Neural progenitor cell (in vitro differentiated cells): ENCODE measurements around the gene SLC23A1. TPM values are rescaled to one million over a fixed set of nuclear protein-coding genes. Genes with fewer than 3 reads are reported as not detected.

Source experiments
- DNase-seq: peaks from one replicate; pipeline ENCODE4 v3.0.0-alpha.2; 2016; ENCODE audit warnings: low spot score
- H2AFZ ChIP-seq: fragments of 200-600 bp; sonication (generic); replicated peaks from 2 replicates; pipeline ENCODE4 v1.6.1; 2016; ENCODE audit warnings: antibody characterized with exemption
- H3F3A ChIP-seq: fragments of 200-600 bp; sonication (generic); 2 replicates; pipeline ENCODE4 v1.6.1; 2016; ENCODE audit warnings: antibody characterized with exemption, low read depth
- H3K27ac ChIP-seq: fragments of 200-600 bp; sonication (generic); 2 replicates; pipeline ENCODE4 v1.5.1; 2016; ENCODE audit warnings: mild to moderate bottlenecking
- H3K27me3 ChIP-seq: fragments of 200-600 bp; sonication (generic); 2 replicates; pipeline ENCODE4 v1.6.1; 2016; ENCODE audit warnings: mild to moderate bottlenecking, moderate library complexity
- H3K36me3 ChIP-seq: fragments of 200-600 bp; sonication (generic); 2 replicates; pipeline ENCODE4 v1.5.1; 2016
- H3K4me1 ChIP-seq: fragments of 200-600 bp; sonication (generic); 2 replicates; pipeline ENCODE4 v1.6.1; 2016; ENCODE audit warnings: mixed run types
- H3K4me2 ChIP-seq: fragments of 200-600 bp; sonication (generic); 2 replicates; pipeline ENCODE4 v1.6.1; 2016
- H3K4me3 ChIP-seq: fragments of 200-600 bp; sonication (generic); 2 replicates; pipeline ENCODE4 v1.5.1; 2016
- H3K79me2 ChIP-seq: fragments of 200-600 bp; sonication (generic); 2 replicates; pipeline ENCODE4 v1.6.1; 2016; ENCODE audit warnings: low read depth
- H3K9ac ChIP-seq: fragments of 200-600 bp; sonication (generic); 2 replicates; pipeline ENCODE4 v1.6.1; 2016
- H3K9me3 ChIP-seq: fragments of 200-600 bp; sonication (generic); 2 replicates; pipeline ENCODE4 v1.5.1; 2016; ENCODE audit warnings: low read depth
- H4K20me1 ChIP-seq: fragments of 200-600 bp; sonication (generic); 2 replicates; pipeline ENCODE4 v1.6.1; 2016; ENCODE audit warnings: low read depth
- H3K27ac Mint-ChIP-seq: 3 replicates; pipeline ENCODE4 v1.8.0; 2021; ENCODE audit warnings: mixed read lengths
- H3K27me3 Mint-ChIP-seq: 2 replicates; pipeline ENCODE4 v1.8.0; 2022; ENCODE audit warnings: low read depth, mild to moderate bottlenecking, inconsistent platforms, moderate library complexity, mixed read lengths; ENCODE audit not compliant: insufficient read depth
- H3K36me3 Mint-ChIP-seq: 3 replicates; pipeline ENCODE4 v1.8.0; 2021; ENCODE audit warnings: mixed read lengths
- H3K4me1 Mint-ChIP-seq: 3 replicates; pipeline ENCODE4 v1.8.0; 2021; ENCODE audit warnings: mixed read lengths
- H3K4me3 Mint-ChIP-seq: 3 replicates; pipeline ENCODE4 v1.8.0; 2021; ENCODE audit warnings: mild to moderate bottlenecking, moderate library complexity, mixed read lengths
- H3K9me3 Mint-ChIP-seq: 3 replicates; pipeline ENCODE4 v1.8.0; 2020; ENCODE audit warnings: mixed read lengths
- EZH2 ChIP-seq: fragments of 200-600 bp; sonication (generic); IDR thresholded peaks from 2 replicates; pipeline ENCODE4 v1.6.1; 2017; ENCODE audit warnings: antibody characterized with exemption, mild to moderate bottlenecking, moderate library complexity
- EZH2phosphoT487 ChIP-seq: fragments of 200-600 bp; sonication (generic); IDR thresholded peaks from 2 replicates; pipeline ENCODE4 v1.6.1; 2017; ENCODE audit warnings: antibody characterized with exemption
- total RNA-seq: library from RNA; depleted of rRNA; stranded (reverse); fragments of >200 nt; gene quantifications from 2 replicates; pipeline ENCODE4 v1.2.3, GENCODE V29; 2015; ENCODE audit warnings: low replicate concordance
- TF ChIP-seq, protein P1 (sequence below): fragments of 200-600 bp; sonication (generic); IDR thresholded peaks from 2 replicates; pipeline ENCODE4 v1.5.1; 2017; ENCODE audit warnings: antibody characterized with exemption, mild to moderate bottlenecking

The SLC23A1 gene
- total RNA-seq, 1 donor from 2014 or later: not detected

DNA sequence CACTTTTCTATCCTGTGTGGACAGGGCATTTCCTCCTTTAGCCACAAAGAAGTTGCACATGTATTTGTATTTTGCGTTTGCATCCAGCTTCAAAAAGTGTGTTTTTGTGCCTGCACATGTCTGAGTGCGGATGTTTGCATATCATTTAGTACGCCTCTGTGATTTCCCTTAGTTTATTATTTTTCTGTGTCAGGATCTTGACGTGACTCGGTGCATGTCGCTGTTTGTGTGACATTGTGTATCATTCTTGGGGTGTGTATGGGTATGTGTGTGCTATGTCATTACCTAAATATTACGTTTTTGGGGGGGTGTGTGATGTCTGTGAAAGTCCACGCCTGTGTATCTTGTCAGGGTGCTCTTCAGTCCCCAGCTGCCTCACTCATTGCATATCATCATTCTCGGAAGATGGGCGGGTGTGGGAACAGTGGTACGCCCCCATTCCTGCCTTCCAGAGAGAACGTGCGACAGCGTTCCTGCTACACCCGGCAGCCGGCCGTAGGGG, 41.9 kb downstream of the SLC23A1 start:
- no peaks in the 10 kb centered on the region for H3K27me3 ChIP-seq
- H3K79me2 ChIP-seq: peaks cover 45% of the 10 kb centered on the region
- H3K27ac Mint-ChIP-seq: peak overlapping the region; percentile 98
- H3K9me3 Mint-ChIP-seq: peaks cover 3% of the 10 kb centered on the region
- peaks cover 29% of the 10 kb centered on the region for H3K4me1 Mint-ChIP-seq
- H3K36me3 ChIP-seq: peaks cover 2% of the 10 kb centered on the region
- H3K9ac ChIP-seq: no peak overlapping the region
- no peak for DNase-seq
- H3K4me2 ChIP-seq: peak overlapping the region; percentile 98
- H3F3A ChIP-seq: peaks cover 21% of the 10 kb centered on the region
- H3K9me3 ChIP-seq: no peaks in the 10 kb centered on the region
- H4K20me1 ChIP-seq: peaks cover 40% of the 10 kb centered on the region
- no peak for TF ChIP-seq EZH2
- TF ChIP-seq, protein P1, sequence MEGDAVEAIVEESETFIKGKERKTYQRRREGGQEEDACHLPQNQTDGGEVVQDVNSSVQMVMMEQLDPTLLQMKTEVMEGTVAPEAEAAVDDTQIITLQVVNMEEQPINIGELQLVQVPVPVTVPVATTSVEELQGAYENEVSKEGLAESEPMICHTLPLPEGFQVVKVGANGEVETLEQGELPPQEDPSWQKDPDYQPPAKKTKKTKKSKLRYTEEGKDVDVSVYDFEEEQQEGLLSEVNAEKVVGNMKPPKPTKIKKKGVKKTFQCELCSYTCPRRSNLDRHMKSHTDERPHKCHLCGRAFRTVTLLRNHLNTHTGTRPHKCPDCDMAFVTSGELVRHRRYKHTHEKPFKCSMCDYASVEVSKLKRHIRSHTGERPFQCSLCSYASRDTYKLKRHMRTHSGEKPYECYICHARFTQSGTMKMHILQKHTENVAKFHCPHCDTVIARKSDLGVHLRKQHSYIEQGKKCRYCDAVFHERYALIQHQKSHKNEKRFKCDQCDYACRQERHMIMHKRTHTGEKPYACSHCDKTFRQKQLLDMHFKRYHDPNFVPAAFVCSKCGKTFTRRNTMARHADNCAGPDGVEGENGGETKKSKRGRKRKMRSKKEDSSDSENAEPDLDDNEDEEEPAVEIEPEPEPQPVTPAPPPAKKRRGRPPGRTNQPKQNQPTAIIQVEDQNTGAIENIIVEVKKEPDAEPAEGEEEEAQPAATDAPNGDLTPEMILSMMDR: no peak
- no peak for TF ChIP-seq EZH2phosphoT487
- H3K27ac ChIP-seq: no peak overlapping the region
- H3K27me3 Mint-ChIP-seq: peaks cover 2% of the 10 kb centered on the region
- H2AFZ ChIP-seq: peak overlapping the region; percentile 70
- peak overlapping the region; percentile 89 for H3K4me3 ChIP-seq
- H3K4me1 ChIP-seq: peaks cover 12% of the 10 kb centered on the region
- H3K36me3 Mint-ChIP-seq: peaks cover 15% of the 10 kb centered on the region
- peak overlapping the region; percentile 95 for H3K4me3 Mint-ChIP-seq

DNA sequence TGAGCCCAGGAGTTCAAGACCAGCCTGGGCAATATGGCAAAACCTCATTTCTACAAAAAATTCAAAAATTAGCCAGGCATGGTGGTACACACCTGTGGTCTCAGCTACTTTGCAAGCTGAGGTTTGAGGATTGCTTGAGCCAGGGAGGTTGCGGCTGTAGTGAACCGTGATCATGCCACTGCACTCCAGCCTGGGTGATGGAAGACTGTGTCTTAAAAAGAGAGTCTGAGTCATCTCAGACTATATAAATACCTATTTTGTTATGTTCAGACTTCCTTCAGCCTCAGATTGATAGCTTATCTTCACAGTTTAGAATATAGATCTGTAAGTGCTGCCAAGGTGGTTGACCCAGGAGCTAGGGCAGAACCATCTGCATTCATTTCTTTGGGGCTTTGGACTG, 43.0 kb downstream of the SLC23A1 start:
- Histone ChIP-seq H3K27ac (no peak overlapping the region), H3K4me3 (no peak overlapping the region), H3K36me3 (no peaks in the 10 kb centered on the region), H3F3A (peaks cover 33% of the 10 kb centered on the region), H2AFZ (no peak overlapping the region), H3K9ac (no peak overlapping the region), H3K9me3 (no peaks in the 10 kb centered on the region), H3K27me3 (no peaks in the 10 kb centered on the region), H3K79me2 (peaks cover 33% of the 10 kb centered on the region), H3K4me1 (peaks cover 12% of the 10 kb centered on the region), H3K4me2 (no peak overlapping the region), H4K20me1 (peaks cover 40% of the 10 kb centered on the region)
- Mint-ChIP-seq H3K36me3 (peaks cover 8% of the 10 kb centered on the region), H3K27ac (no peak overlapping the region), H3K4me1 (peaks cover 29% of the 10 kb centered on the region), H3K4me3 (no peak overlapping the region), H3K9me3 (no peaks in the 10 kb centered on the region), H3K27me3 (peaks cover 2% of the 10 kb centered on the region)
- TF ChIP-seq EZH2phosphoT487: no peak
- TF ChIP-seq, protein P1: no peak
- TF ChIP-seq EZH2: no peak
- no peak for DNase-seq

DNA sequence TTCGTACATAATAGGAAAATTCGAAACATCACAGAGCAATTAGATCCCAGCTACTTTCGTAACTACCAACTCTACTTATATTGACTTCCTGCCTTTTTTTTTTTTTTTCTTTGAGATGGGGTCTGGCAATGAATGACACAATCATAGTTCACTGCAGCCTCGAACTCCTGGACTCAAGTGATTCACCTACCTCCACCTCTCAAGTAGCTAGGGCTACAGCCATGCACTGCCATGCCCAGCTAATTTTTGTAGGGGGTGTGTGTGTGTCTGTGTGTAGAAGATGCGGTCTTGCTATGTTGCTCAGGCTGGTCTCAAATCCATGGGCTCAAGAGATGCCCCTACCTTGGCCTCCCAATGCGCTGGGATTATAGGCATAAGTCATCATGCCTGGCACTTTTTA, 47.3 kb downstream of the SLC23A1 start:
- no peak for DNase-seq
- H3K27ac ChIP-seq: no peak overlapping the region
- no peak overlapping the region for H3K4me3 Mint-ChIP-seq
- no peaks in the 10 kb centered on the region for H3K27me3 Mint-ChIP-seq
- H3K27ac Mint-ChIP-seq: no peak overlapping the region
- peaks cover 31% of the 10 kb centered on the region for H4K20me1 ChIP-seq
- no peaks in the 10 kb centered on the region for H3K4me1 ChIP-seq
- H3K4me1 Mint-ChIP-seq: peaks cover 3% of the 10 kb centered on the region
- no peak overlapping the region for H3K4me3 ChIP-seq
- no peak overlapping the region for H3K4me2 ChIP-seq
- H3F3A ChIP-seq: peaks cover 61% of the 10 kb centered on the region
- peaks cover 5% of the 10 kb centered on the region for H3K36me3 ChIP-seq
- no peaks in the 10 kb centered on the region for H3K9me3 ChIP-seq
- no peaks in the 10 kb centered on the region for H3K27me3 ChIP-seq
- TF ChIP-seq EZH2phosphoT487 (no peak), EZH2 (no peak)
- TF ChIP-seq, protein P1: no peak
- no peaks in the 10 kb centered on the region for H3K9me3 Mint-ChIP-seq
- H3K9ac ChIP-seq: no peak overlapping the region
- peaks cover 5% of the 10 kb centered on the region for H3K36me3 Mint-ChIP-seq
- no peak overlapping the region for H2AFZ ChIP-seq
- peaks cover 11% of the 10 kb centered on the region for H3K79me2 ChIP-seq

Other genes starting within 250 kb of the SLC23A1 start
- 5.5 and 9.7 TPM in 2 replicates for gene SIL1, start 184.9 kb downstream of the SLC23A1 start, total RNA-seq
- gene MATR3, start 89.6 kb downstream of the SLC23A1 start, total RNA-seq: 680 and 1,185 TPM in 2 replicates
- 115 and 201 TPM in 2 replicates for gene PAIP2, start 41.4 kb downstream of the SLC23A1 start, total RNA-seq
- 0.53 TPM in 1 of 2 replicates, not detected in the other for gene MZB1, start 6.6 kb upstream of the SLC23A1 start, total RNA-seq
- 0.67 and 2.6 TPM in 2 replicates for gene PROB1, start 11.8 kb upstream of the SLC23A1 start, total RNA-seq
- gene SPATA24, start 20.8 kb upstream of the SLC23A1 start, total RNA-seq: 15.2 and 15.7 TPM in 2 replicates
- gene DNAJC18, start 56.2 kb upstream of the SLC23A1 start, total RNA-seq: 13.7 and 21.7 TPM in 2 replicates
- gene ECSCR, start 79.4 kb upstream of the SLC23A1 start, total RNA-seq: not detected in 2 replicates
- gene SMIM33, start 87.7 kb upstream of the SLC23A1 start, total RNA-seq: not detected in 2 replicates
- 0.07 and 0.19 TPM in 2 replicates for gene STING1, start 99.5 kb upstream of the SLC23A1 start, total RNA-seq
- gene UBE2D2, start 178.0 kb upstream of the SLC23A1 start, total RNA-seq: 131 and 141 TPM in 2 replicates